HG02678 (cell line): ENCODE data around the gene HTR1E.
A peak's percentile ranks its signal among the peaks of the same experiment; 100 is the strongest.
"Not testable (repeated sequence)": the region's sequence is repeated elsewhere in the genome, so short reads cannot be mapped to it uniquely, and the experiment has no call there.

Source experiments
- ATAC-seq: cut with Tn5 transposase; IDR thresholded peaks from one replicate; pipeline ENCODE4 v1.9.1; 2021; ENCODE audit warnings: mild to moderate bottlenecking, moderate library complexity; ENCODE audit not compliant: unreplicated experiment

HTR1E gene

GRCh38 chr6:86937219-86938079 lies at the start of gene HTR1E:
HTR1E (plus strand) TSS chr6:86937528; CDS start chr6:87015335, 77,807 bp downstream.
- peak; percentile 50 for ATAC-seq

- no peak for ATAC-seq
Measured at GRCh38 chr6:86888301-86888700, 49.0 kb upstream of the HTR1E start.

- ATAC-seq, result not testable (repeated sequence)
Measured at GRCh38 chr6:86897265-86897664, 40.1 kb upstream of the HTR1E start.

- ATAC-seq, result no peak
Measured at GRCh38 chr6:86913795-86914194, 23.5 kb upstream of the HTR1E start.

- no peak for ATAC-seq
Measured at GRCh38 chr6:86916393-86916792, 20.9 kb upstream of the HTR1E start.

- not testable (repeated sequence) for ATAC-seq
Measured at GRCh38 chr6:86927138-86927537, 10.2 kb upstream of the HTR1E start.

- ATAC-seq, result not testable (repeated sequence)
Measured at GRCh38 chr6:86927859-86928258, 9.5 kb upstream of the HTR1E start.

- ATAC-seq, result no peak
Measured at GRCh38 chr6:86934365-86934764, 3.0 kb upstream of the HTR1E start.

- ATAC-seq, result no peak
Measured at GRCh38 chr6:86936834-86937218, 502 bp upstream of the HTR1E start.

- no peak for ATAC-seq
Measured at GRCh38 chr6:86938814-86939213, 1.5 kb downstream of the HTR1E start.

- no peak for ATAC-seq
Measured at GRCh38 chr6:86941461-86941860, 4.1 kb downstream of the HTR1E start.

- no peak for ATAC-seq
Measured at GRCh38 chr6:86942769-86943516, 5.6 kb downstream of the HTR1E start.

GRCh38 chr6:86943819-86944407 lies 6.6 kb downstream of the HTR1E start:
- no peak for ATAC-seq

GRCh38 chr6:86949771-86950170 lies 12.4 kb downstream of the HTR1E start:
- ATAC-seq, result no peak

GRCh38 chr6:86952991-86953390 lies 15.7 kb downstream of the HTR1E start:
- no peak for ATAC-seq

GRCh38 chr6:86959656-86960055 lies 22.3 kb downstream of the HTR1E start:
- ATAC-seq, result no peak

GRCh38 chr6:86961455-86962200 lies 24.3 kb downstream of the HTR1E start:
- no peak for ATAC-seq

GRCh38 chr6:86963352-86963751 lies 26.0 kb downstream of the HTR1E start:
- ATAC-seq, result no peak

- no peak for ATAC-seq
Measured at GRCh38 chr6:86964029-86964579, 26.8 kb downstream of the HTR1E start.

- no peak for ATAC-seq
Measured at GRCh38 chr6:86966271-86966670, 28.9 kb downstream of the HTR1E start.

- ATAC-seq, result no peak
Measured at GRCh38 chr6:86969573-86969972, 32.2 kb downstream of the HTR1E start.
